CD4-positive, alpha-beta T cell treated with Interleukin-2 at 100 ng/mL for 4 hours (primary cell): ENCODE results near the gene ARFGEF3.
A peak's percentile ranks its signal among the peaks of the same experiment; 100 is the strongest.
"Not testable (repeated sequence)": the region's sequence is repeated elsewhere in the genome, so short reads cannot be mapped to it uniquely, and the experiment has no call there.

Experiments
- DNase-seq: peaks from one replicate; pipeline ENCODE4 v3.0.0-alpha.2; 2020; ENCODE audit warnings: low spot score

ARFGEF3 gene

DNA sequence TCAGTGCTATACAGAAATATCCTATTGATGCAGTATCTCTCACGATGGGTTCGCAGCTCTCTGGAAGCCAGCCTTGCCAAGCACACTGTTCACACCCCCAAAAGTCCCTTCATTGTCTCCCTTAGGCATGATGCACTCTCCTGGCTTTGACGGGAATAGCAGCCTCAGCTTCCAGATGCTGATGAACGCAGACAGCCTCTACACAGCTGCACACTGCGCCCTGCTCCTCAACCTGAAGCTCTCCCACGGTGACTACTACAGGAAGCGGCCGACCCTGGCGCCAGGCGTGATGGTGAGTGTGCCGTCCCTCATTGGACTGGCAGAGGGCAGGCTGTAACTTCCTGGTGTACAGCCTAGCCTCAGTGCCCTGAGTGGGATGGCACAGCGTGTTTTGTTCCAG, 116.6 kb downstream of the ARFGEF3 start:
- DNase-seq: no peak

DNA sequence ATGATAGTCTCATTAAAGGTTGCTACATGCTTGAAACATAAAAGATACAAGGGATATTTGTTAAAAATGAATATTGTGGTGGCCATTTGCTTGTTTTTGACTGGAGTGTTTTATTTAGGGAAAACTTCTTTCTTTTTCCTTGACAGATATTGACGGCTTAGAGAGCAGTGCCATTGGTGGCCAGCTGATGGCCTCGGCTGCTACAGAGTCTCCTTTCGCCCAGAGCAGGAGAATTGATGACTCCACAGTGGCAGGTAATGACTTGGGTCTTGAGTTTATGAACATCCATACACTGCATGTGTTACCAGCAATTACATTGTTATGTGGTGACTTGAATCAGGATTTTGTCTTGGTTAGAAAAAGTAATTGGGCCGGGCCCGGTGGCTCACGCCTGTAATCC, 124.1 kb downstream of the ARFGEF3 start:
- DNase-seq: no peak

DNA sequence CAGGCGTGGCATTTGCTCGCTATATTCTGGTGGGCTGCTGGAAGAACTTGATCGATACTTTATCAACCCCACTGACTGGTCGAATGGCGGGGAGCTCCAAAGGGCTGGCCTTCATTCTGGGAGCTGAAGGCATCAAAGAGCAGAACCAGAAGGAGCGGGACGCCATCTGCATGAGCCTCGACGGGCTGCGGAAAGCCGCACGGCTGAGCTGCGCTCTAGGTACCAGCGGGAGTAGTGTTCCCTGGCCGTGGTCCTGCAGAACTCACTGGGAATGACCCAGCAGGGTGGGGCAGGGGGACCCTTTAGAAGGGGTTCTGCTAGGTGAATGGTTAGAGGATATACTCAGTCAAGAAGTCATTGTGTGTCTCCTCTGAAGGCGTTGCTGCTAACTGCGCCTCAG, 125.0 kb downstream of the ARFGEF3 start:
- DNase-seq: no peak

DNA sequence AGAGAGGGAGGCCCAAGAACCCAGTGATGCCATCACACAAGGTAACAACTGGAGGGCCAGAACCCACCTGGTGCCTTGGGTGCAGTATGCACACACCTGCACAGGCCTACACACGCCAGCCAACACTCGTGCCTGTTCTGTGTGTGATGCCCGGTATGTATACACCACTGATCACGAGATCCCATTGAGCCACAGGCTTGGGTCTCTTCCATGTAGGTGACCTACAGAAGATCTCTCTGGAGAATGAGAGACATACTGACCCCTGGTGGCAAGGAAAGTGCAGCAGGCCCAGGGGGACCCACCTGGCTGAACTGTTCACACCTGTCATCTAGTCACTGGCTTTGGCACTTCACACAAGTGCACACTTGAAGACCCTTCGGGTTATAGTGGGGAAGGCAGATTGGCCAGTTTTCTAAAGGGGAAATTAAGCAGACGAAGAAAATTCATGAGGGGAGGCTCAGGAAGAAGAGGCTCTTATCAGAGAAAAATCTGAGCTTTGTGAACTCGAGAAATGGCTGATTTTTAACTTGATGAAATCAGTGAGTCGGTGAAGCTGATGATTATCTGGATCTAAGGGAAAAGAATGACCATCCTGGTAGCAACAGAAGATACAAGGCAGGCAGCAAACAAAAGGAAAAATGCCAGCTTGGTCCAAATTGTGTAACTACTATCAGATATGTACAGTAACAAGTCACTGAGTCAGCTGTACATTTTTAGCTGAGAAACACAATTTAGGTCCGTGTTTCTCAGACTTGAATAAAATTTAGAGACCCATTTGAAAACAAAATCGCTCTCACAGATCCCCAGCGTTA, 125.6 kb downstream of the ARFGEF3 start:
- peak; percentile 49 for DNase-seq

DNA sequence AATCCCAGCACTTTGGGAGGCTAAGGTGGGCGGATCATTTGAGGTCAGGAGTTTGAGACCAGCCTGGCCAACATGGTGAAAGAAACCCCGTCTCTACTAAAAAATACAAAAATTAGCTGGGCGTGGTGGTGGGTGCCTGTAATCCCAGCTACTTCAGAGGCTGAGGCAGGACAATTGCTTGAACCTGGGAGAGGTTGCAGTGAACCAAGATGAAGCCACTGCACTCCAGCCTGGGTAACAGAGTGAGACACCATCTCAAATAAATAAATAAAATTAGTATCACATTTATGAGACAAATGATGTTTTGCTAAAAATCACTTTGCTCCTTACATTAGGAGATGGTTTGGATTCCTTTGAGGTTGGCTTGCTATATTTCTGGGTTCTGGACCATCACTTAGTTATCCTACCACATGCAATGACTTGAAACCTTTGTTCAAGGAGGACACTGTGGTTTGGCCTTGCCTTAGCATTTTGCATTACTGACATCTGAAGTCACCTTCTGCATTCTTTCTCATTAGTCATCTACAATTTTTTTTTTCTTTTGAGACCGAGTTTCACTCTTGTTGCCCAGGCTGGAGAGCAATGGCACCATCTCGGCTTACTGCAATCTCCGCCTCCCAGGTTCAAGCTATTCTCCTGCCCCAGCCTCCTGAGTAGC, 126.8 kb downstream of the ARFGEF3 start:
- not testable (repeated sequence) for DNase-seq

DNA sequence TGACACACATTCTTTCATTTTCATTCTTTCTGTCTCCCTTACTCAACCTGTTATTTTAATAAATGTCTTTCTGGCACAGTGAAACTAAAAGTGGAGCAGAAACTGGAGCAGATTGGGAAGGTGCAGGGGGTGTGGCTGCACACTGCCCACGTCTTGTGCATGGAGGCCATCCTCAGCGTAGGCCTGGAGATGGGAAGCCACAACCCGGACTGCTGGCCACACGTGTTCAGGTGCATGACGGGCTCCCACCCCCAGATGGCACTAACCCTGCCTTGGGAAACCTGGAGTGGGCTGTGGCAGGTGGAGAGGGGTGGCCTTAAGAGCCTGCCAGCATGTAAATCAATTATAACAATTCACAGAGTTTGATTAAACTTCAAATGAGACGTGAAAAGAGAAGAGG, 128.0 kb downstream of the ARFGEF3 start:
- DNase-seq: no peak

DNA sequence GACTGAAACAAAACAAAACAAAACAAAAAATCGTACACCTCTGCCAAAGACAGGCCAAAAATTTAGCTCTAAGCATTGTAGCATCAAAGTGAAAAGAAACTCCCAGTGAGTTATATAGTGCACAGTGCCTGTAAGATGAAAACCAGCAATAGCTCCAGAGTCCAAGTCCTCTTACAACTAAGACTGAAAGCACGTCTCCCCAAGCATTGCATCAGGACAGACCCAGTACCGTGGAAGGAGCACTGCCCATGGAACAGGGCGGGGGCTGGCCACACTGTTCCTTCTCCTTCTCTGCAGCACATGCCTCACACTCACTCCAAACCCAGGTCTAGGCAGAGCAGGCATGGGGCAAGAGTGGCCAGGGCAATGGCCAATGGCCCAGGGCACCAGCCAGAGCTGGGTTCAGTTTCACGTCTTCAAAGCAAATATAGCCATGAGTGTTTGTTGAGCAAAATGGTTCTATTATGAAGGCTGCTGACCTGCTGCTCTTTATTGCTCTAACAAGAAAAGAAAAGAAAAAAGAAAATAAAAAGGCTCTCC, 128.8 kb downstream of the ARFGEF3 start:
- no peak for DNase-seq

DNA sequence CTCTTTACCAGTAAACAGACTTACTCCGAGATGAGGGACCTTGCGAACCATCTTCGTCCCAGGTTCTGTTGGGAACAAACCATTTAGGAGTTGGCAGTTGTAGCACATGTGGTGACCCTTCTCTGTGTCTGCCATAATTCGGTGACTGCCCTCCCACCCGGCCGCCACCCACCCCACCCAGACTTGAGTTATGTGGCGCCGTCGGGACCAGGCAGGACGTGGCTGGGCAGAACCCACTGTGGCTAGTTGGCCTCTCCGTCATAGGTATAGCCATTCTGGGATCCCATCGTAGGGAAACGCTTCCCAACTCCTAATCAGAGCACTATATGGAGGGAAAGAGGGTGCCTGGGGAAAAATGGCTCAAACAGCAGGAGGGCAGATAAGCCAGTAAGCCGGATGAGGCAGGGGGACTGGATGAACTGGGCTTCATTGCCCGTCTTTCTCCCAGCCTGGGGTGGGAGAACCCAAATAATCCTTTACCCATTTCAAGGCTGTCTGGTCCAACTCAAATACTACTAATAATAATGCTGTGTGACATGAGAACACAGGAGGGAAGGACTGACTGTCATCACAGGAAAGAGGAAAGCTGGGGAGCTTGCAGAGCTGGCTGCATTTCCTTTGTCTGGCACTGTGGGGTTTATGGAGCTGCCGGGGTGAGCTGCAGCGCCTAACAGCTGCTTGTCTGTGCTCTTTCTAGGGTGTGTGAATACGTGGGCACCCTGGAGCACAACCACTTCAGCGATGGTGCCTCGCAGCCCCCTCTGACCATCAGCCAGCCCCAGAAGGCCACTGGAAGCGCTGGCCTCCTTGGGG, 129.5 kb downstream of the ARFGEF3 start:
- DNase-seq: no peak

DNA sequence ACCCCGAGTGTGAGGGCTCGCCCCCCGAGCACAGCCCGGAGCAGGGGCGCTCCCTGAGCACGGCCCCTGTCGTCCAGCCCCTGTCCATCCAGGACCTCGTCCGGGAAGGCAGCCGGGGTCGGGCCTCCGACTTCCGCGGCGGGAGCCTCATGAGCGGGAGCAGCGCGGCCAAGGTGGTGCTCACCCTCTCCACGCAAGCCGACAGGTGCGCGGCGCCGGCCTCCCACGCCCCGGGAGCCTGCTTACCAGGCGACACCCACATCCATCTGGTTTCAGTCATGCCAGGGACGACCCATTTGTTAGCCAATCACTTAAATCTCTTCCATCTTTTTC, 130.1 kb downstream of the ARFGEF3 start:
- no peak for DNase-seq

DNA sequence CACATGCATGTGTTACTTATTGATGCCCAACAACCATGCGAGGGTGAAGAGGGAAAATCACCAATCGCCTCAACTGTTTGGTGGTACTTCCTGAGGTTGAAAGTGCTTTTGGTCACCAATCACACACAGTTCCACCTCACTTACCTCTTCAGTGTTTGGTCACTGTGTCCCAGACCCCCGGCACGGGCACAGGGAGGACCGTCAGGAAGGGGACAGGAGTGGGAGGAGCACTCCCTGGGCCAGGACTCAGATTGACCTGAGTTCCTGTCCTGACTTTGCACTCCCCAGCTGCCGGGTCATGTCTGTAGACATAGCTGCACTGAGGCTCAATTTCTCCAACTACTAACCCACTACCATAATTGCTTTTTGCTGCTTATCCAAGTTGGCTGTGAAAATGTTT, 130.7 kb downstream of the ARFGEF3 start:
- no peak for DNase-seq

DNA sequence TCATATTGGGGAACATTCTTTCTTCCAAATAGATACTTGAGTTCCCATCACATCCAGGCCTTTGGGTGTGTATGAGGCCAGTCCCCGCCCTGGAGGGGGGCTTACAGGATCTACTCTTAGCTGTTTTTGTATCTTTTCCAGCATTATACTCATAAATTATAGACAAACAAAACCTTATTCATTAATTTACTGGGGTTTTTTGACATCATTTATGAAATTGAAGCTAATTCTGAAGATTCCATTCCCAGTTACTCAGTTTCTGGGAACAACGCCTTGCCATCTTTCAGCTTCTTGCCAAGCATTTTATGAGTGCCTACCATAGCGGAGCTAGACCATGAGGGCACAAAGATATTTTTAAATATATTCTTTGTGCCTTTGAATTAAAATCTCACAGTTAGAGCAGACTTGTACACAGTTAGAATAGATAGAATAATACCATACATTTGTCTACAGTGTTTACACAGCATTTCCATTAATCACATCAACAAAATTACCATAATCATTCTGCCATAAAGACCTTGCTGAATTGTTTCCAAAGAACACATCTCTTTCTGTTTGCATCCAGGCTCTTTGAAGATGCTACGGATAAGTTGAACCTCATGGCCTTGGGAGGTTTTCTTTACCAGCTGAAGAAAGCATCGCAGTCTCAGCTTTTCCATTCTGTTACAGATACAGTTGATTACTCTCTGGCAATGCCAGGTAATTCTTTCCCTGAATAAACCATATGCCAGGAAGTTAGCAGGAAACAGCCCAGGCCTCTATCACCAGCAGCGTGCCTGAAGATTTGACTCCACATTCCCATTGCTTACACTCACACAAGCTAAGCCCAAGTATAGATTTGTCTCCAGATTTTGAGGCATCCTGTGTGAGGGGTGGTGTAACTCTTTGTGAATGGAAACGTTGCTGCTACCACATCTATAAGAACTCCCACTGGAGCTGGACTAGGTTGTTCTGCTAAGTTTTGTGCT, 132.0 kb downstream of the ARFGEF3 start:
- DNase-seq: no peak

DNA sequence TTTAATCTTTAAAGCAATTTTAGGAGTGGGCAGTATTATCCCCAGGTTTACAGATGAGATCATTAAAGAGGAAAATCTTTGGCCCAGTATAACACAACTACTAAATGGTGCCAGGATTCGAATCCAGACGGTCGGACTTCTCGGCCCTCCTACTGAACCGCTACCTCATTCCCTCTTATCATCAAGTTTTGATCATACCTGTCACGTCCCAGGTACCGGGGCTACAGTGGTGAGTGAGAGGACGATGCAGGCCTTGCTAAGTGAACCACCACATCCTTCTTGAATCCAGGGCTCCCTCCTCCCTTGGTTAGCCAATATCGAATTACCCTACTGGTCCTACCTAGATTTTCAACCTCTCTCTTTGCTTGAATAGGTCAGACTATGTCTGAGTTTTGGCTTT, 134.6 kb downstream of the ARFGEF3 start:
- DNase-seq: no peak

DNA sequence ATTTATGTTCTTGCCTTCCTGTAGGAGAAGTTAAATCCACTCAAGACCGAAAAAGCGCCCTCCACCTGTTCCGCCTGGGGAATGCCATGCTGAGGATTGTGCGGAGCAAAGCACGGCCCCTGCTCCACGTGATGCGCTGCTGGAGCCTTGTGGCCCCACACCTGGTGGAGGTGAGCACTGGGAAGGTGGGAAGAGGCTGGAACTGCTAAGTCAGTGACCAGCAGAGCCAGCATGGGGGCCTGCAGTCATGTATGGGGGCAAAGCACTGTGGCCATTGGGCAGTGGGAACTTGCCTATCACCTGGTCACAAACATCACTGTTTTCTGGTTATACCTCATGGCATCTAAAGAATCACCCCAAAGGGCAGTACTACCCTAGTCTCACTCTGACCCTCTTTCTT, 135.0 kb downstream of the ARFGEF3 start:
- DNase-seq: no peak

DNA sequence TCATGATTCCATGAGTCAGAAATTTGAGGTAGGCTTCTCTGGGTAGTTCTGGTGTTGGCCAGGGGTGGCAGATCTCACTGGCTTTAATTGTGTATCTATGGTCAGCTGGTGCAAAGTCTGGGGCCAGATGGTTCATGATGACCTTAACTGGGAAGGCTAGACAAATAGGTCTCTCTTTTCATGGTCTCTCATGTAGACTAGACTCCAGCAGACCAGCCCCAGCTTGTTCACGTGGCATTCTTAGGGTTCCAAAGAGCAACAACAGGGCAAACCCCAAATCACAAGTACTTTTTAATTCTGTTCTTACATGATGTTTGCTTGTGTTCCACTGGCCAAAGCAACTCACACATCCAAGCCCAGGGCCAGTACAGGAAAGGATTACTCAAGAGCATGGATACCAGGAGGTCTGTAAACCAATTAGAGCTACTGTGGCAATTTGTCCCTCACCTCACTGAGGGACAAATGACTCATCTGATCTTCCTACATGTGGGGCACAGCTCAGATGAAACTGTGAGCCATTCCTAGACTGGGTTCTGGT, 136.1 kb downstream of the ARFGEF3 start:
- no peak for DNase-seq

DNA sequence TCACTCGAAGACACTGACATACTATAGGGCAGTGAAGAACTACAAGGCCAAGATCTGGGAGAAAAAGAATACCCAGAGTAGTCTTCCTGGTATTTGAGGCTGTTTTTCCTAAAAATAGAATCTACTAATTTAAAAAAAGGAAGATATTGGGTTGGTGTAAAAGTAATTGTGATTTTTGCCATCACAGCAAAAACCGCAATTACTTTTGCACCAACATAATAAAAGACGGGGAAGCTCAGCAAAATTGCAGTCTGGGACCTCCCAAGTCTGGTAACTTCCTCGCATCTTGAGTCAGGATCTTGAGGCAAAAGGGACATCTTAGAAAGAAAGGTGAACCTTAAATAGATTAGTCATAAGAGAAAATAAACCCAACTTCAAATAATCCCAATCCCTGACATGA, 138.7 kb downstream of the ARFGEF3 start:
- DNase-seq: no peak

DNA sequence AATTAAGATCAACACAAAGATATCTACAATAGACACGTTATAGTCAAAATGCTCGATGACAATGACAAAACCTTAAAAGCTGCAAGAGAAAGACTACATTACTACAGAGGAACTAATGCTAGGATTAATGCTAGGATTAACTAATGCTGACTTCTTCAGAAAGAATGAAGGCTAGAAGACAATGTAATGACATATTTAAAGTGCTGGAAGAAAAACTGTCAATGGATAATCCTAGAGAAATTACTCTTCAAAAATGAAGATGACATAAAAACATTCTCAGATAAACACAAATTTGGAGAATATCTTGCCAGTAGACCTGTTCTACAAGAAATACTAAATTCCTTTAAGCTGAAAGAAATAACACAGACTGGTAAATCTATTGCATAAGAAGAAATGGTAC, 140.8 kb downstream of the ARFGEF3 start:
- DNase-seq: no peak

DNA sequence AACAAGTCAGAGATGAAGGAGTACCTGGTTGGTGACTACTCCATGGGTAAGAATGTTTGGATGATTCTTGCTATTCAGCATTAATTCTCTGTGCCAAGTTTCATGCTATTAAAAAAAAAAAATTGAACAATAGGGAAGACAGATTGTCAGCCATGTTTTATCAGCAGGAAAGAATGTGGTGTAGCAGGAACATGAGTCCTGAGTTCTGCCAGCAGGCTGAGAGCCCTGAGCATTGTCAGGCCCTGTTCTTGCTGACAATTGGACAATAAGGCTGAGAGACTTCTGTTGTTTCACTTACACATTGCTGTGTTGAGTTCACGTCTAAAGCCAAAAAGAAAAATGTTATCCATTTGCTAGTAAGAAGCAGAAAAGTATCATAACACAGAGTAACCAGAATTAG, 145.6 kb downstream of the ARFGEF3 start:
- DNase-seq: no peak

DNA sequence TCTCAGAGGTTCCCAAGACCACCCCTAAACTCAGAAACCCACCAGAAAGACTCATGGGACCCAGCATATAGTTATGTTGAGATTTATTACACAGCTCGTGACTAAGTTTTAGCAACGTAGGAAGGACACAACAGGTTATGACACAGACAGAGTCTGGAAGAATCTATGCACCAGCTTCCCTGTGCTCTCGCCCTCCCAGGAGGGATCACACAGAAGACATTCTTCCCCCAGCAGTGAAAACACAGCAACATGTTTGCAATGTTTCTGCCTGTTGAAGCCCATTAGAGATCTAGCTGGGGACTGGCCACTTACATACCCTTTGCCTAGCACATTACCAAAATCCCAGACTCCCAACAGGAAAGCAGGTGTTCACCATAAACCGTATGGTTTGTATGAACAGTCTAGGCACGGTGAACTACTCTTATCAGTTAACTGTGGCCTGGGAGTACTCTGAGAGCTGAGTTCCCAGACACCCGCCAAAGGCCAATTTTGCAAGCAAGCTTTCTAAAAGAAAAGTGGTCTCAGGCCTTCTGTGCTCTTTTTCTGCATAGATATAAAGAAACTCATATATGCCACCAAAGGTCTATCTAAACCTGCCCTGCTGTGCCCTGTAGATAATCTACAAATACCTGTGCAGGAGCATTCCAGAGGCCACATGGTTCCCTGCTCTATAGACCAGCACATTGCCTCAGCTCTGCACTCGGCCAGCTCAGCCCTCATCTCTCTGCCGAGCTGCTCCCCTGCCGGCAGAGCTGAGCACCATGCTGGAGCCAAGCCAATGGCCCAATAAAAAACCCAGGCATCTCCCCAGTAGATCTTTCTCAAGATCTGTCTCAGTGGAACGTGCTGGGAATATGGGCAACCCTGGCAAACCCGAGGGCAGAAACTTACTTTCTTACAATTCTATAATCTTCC, 146.3 kb downstream of the ARFGEF3 start:
- DNase-seq: no peak

DNA sequence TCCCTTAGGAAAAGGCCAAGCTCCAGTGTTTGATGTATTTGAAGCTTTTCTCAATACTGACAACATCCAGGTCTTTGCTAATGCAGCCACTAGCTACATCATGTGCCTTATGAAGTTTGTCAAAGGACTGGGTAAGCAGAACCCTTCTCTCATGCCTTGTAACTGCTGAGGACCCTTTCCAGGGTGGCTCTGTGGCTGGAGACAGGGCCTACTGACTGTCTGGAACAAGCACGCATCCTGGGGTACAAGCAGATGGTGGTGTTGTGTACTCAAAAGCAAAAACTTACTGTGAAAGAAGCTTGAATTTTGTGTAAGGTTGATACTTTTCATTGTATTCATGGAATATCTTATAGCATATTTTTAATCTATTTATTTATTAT, 147.0 kb downstream of the ARFGEF3 start:
- no peak for DNase-seq

DNA sequence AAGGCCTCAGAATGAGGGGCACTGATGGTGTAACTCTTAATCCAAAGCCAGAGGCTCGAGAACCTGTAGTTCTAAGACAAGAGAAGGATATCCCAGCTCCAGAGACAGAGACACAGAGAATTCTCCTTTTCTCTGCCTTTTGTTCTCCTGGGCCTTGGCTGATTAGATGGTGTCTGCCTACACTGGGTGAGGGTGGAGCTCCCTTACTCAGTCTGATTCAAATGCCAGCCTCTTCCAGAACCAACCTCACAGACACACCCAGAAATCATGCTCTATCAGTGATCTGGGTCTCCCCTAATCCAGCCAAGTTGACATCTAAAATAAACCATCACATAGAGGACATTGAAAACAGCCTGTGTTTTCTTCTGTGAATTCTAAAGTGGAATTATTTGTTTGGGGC, 148.0 kb downstream of the ARFGEF3 start:
- no peak for DNase-seq
